HuH-7.5 (cell line): ENCODE measurements around the gene LGALS1.
A peak's percentile ranks its signal among the peaks of the same experiment; 100 is the strongest.

Source experiments
- DNase-seq: peaks from one replicate; pipeline ENCODE4 v3.0.0; 2011; ENCODE audit warnings: low spot score

The LGALS1 gene

DNA sequence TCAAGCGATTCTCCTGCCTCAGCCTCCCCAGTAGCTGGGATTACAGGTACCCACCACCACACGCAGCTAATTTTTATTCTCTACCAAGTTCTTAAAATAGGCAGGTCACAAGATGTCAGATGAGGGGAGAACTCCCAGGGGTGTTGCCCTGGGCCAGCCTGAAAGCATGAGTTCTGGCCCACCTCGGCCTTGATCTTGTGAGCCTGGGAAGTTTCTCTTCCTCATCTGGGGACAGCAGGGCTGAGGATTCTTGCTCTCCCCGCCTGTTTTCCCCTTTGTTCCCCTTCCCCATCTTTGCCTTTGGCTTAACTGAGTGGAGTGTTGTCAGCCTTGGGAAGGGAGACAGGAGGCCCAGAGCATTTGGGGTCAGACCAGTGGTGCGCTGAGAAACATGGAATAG, 13.4 kb upstream of the LGALS1 start:
- DNase-seq, result no peak

DNA sequence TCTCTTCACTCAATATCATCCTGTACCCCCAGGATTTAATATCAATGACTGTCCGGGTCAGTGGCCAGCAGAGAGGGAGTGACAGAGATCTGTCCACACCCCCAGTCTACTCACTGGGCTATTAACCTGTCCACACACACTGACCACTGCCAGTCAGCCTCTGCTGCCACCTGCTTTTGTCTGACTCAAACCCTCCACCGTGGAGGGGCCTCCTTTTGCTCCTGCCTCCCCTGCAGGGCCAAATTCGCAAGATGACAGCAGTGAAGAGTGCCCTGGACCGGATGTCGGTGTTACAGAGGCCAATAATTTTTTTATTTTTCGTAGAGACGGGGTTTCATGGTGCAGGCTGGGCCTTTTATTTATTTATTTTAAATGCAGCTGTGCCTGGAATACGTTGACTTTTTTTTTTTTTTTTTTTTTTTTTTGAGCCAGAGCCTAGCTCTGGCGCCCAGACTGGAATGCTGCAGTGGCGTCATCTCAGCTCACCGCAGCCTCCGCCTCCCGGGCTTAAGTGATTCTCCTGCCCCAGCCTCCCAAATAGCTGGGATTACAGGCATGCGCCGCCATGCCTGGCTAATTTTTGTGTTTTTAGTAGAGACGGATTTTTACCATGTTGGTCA, 11.8 kb upstream of the LGALS1 start:
- DNase-seq, result no peak

DNA sequence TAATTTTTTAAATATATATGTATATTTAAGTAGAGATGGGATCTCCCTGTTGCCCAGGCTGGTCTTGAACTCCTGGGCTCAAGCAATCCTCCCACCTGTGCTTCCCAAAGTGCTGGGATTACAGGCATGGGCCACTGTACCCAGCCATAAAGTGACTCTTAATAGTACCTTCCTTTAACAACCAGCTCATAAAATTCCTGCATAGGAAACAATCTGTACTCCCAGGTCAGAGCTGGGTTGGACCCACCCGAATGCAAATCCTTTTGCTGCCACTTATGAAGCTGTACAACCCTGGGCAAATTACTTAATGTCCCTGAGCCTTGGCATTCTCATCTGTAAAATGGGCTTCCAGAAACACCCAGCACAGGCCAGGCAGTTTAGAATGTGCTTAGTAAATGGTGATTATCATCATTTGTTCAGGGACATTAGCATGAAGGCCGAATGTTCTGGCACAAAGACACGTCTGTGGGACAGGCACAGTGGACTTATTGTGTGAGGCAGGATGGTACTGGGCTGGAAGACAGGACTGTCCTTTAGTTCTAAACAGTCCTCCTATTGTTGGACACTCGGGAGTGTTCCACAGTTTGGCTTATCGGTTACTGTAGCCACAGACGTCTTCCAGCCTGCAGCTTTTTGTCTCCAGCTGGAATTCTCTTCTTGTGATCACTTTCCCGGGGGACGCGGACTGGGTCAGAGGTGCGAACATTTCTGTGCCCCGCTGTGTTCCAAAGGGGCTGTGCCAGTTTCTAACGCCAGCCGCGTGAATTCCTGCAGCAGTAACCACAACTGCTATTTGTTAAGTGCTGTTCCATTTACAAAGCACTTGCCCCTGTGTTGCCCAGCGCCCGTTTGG, 11.0 kb upstream of the LGALS1 start:
- no peak for DNase-seq

DNA sequence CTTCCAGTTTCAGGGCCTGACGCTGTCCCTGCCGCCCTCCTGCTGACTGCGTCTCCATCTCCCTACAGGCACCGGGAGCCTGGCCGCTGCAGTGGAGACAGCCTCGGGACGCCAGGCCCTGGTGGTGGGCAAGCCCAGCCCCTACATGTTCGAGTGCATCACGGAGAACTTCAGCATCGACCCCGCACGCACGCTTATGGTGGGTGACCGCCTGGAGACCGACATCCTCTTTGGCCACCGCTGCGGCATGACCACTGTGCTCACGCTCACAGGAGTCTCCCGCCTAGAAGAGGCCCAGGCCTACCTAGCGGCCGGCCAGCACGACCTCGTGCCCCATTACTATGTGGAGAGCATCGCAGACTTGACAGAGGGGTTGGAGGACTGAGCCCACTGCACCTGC, 9.9 kb upstream of the LGALS1 start:
- no peak for DNase-seq

DNA sequence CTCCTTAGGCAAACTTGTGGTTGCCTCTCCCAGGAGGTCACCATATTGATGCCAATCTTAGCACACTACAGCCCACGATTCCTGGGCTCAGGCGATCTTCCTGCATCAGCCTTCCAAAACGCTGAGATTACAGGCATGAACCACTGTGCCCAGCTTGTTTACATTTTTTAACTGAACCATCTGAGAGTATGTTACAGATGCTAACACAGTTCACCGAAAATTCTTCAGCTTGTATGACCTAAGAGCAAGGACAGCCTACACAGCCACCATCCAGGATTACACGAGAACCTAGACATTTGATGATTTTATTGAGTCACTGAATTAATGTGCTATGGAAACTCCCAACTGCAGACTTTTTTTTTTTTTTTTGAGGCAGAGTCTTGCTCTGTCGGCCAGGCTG, 5.8 kb upstream of the LGALS1 start:
- no peak for DNase-seq

DNA sequence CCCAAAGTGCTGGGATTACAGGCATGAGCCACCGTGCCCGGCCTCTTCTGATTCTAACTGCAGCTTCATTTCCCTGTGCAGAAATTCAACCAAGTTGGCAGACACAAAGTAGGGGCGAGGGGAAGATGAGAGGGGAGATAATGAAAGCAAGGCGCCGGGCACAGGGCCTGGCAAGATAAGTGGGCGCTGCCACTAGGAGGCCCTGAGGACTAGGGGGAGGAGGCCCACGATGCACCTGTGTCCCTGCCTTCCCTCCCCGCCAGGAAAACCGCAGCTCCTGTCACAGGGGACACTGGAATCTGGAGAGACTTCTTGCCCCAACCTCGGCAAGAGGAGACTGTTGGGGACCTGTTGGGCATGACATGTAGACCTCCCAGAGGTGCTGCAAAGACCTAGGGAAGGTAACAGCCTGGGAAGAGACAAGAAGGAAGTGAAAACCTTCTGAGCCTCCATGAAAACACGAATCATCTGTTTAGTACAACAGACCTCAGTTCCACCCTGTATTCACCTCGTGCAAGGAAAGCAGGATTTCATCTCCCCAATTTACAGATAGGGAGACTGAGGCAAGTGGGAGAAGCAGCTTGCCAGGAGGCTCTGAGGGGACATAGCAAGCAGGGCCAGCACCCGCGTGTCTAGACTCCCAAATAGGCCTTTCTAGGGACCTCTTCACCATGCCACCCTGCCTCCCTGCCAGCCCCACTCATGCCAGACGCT, 3.1 kb upstream of the LGALS1 start:
- DNase-seq, result no peak

DNA sequence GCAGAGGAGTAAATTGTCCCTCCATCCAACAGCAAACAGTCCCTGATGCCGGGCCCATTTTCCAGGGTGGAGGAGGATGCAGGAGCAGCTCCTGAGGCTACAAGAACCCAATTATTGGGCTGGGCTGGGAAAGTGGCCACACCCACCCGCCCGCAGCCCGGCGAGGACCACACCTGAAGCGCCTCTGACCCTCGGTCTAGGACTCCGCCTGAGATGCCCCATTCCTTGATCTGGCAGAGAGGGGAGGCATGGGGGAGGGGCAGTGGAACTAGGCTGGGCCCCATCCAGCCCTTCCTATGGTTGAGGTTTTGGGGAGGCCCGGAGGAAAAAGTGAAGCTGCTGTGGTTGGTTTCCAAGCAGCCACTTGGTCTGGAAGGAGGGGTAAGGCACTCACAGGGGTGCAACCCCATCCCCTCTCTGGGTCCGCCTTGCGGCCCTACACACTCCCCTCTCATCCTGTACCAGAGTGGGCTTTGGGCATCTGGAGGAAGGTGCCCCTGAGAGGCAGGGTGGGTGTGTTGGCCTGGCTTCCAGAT, 2.4 kb upstream of the LGALS1 start:
- DNase-seq, result no peak

DNA sequence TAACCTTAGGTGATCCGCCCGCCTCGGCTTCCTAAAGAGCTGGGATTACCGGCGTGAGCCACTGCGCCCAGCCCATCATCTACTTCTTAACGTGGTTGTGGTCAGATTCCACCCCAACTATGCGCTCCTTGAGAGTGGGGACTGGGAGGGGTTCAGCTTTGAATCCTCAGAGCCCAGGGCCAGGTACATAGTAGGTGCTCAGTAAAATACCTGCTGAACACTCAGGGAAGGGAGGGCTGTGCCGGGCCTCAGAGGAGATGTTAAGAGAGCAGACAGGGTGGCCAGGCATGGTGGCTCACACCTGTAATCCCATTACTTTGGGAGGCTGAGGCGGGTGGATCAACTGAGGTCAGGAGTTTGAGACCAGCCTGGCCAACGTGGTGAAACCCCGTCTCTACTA, 1.2 kb upstream of the LGALS1 start:
- no peak for DNase-seq

DNA sequence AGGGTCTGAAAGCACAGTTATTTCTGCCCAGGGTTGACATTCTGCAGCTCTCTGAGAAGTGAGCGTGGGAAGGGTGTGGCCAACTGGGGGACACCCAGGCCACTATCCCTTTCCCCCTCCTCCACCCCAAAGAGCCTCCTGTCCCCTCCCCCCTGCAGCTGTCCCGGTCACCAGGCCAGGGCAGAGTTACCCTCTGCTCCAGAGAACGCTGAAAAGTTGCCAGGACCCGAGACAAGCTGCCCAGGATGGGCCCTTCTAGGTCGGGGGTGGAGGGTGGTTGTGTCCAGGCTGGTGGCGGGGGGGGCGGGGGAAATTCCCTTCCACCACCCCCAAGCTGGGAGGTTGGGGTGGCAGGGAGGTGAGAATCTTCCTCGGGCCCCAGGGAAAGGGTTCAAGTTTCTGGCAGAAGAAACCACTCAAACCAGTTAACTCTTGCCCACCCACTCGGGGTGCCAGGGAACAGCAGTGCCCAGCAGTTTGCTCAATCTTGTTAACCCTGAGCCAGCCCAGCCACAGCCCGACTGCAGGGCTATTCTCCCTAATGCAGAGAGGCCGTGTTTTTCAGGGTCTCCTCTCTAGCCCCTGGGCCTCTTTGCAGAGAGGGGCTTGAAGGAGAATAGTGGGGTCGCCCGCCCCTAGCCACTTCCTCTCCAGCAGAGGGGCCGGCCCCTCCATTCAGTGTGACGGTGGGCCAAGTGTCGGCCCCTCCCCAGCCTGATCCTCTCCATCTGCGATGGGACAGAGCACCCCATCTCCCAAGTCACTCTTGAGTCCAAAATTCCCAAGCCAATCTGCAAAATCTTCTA, 697 bp downstream of the LGALS1 start:
- DNase-seq, result no peak

DNA sequence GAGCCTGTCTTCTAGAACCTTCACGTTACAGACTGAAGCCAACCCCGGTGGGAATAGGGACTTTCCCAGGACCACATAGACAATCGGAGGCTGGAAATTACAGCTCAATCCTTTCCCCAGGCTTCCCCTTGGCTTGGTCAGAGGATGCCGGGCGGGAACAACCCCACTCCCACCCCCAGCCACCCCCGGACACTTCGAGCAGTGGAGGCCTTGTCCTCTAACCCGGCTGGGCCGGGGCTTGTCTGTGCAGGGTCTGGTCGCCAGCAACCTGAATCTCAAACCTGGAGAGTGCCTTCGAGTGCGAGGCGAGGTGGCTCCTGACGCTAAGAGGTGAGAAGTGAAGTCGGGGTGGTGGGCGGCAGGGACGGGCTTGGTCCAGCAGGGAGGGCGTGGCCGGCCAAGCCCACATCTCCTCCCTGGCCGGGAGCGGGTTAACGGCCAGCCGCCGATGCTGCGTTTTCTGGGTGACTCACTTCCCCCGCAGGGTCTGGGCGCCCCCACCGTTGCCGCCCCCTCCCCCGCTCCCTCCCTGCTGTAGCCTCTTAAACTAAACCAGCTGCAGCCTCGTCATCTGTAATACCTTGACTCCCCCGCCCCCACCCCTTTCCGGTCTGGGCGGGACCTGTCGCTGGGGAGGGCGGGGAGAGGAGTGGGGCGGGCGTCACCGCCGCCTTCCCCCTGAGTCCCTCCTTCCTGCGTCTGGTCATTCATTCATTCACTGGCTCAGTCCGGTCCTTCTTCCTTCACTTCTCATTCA, 1.5 kb downstream of the LGALS1 start:
- DNase-seq, result peak; percentile 72

DNA sequence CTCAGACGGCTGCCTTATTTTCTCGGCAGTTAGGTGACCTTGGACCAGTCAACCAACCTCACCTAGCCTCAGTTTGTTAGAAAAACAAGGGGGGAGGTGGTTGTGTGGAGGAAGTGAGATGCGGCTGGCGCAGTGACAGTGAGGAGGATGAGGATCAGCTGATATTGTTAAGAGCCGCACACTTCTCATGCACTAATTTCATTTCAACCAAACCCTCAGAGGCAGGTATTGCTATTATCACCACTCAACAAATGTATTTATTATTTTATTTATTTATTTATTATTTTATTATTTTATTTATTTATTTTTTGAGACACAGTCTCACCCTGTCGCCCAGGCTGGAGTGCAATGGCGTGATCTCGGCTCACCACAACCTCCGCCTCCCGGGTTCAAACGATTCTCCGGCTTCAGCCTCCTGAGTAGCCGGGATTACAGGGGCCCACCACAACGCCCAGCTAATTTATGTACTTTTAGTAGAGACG, 2.1 kb downstream of the LGALS1 start:
- DNase-seq, result no peak

DNA sequence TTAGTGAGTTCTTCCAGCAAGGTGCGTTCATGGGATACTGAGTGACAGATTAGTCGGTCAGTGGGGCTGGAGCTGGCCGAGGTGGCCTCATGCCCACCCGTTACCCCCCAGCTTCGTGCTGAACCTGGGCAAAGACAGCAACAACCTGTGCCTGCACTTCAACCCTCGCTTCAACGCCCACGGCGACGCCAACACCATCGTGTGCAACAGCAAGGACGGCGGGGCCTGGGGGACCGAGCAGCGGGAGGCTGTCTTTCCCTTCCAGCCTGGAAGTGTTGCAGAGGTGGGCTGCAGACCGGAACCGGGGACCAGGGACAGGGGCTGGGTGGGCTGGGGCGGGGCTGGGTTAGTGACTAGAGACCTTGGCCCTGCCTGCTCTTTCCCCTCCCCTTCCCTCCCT, 2.9 kb downstream of the LGALS1 start:
- no peak for DNase-seq

DNA sequence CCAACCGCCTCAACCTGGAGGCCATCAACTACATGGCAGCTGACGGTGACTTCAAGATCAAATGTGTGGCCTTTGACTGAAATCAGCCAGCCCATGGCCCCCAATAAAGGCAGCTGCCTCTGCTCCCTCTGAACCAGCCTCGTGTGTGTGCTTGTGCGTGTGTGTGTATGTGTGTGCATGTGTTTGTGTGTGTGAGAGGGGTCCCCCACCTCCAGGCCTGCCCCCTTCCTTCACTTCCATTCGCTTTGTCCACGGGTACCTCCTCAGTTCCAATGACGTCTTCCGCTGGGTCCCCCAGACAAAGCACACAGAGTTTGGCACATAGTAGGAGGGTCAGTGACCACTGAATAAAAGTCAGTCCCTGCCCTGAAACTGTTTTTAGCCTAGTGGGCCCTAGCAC, 4.2 kb downstream of the LGALS1 start:
- DNase-seq, result no peak

DNA sequence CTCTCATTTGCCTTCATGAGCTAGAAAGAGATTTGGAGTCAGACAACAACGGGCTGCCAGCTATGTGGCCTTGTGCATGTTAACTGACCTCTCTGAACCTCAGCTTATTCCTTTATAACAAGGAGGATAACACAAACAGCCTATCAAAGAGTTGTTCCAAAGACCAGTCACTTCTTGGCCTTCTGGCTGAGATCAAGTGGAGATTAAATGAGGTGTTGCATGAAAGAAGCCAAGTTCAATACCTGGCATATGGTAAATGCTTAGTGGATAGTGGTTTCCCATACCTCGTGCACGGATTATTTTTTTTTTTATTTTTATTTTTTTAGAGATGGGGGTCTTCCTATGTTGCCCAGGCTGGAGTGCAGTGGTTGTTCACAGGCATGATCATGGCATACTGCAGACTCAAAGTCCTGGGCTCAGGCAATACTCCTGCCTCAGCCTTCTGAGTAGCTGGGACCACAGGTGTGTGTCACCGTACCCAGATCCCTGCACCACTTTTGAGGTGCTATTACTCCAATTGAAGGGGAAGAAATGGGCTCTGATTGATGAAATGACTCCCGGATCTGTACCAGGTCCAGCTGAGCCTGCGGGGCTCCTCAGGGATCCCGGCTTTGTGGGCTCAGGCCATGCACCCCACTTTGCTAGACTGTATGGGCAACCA, 4.9 kb downstream of the LGALS1 start:
- DNase-seq, result no peak

DNA sequence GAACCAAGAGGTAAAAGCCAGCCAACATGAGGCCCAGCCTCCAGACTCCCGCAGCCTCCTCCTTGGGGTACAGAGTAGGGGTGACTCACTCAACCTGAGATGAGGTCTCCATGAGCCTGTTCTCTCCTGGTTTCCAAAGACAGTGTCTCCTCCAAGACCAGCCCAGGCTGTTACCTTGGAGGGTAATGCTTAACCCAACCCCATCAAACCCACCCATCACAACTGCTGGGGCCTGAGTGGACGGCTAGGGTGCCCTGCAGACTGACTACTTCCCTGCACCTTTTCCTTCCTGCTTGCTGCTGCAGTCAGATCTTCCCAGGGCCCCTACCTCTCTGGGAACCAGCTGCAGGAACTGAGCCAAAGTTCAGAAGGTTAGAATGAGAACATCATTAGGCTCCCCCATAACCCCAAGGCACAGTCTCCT, 5.6 kb downstream of the LGALS1 start:
- DNase-seq, result no peak

DNA sequence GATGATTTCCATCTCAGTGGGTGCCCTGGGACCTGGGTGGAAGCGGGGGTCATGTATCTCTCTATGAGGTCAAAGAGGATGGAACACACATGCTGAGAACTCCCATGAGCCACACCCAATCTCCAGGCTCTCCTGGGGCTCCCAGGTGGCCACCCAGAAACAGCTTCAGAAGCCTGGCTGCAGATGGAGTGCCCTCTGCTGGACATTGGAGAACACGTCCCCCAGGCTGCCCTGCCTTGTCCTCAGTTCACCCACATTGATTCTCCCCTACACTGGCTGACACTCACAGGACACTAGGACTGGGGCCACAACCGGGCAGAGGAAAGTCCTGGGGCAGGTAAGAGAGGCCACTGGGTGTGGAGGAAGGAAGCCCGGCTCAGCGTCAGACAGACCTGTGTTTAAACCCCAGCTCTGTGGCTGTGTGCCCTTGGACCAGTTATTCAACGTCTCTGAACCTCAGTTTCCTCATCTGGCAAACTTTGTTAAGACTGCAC, 6.2 kb downstream of the LGALS1 start:
- peak; percentile 71 for DNase-seq

DNA sequence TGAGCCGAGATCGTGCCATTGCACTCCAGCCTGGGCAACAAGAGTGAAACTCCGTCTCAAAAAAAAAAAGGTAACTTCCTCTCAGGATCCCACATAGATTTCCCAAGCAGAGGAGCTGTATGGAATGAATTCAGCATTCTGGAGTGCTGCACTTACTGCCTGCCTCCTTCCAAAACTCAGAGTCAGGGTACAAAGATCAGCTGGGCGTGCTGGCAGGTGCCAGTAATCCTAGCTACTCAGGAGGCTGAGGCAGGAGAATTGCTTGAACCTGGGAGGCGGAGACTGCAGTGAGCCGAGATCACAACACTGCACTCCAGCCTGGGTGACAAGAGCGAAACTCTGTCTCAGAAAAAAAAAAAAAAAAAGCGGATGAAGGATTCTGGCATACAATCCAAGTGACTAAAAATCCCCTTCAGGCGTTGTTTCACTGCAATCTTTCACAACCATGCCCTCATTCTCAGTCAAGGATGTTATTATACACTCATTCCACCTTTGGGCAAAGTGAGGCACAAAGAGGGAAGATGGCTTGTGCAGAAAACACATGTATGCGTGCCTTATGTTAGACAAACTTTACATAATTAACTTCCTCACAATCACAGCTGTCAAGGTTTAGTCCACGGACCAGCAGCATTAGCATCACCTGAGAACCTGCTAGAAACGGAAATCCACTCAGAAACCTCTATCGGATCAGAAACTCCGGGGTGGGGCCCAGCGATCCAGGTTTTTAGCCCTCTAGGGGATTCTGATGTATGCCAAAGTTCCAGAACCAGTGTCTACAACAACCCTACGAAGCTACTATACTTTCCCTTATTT, 9.6 kb downstream of the LGALS1 start:
- no peak for DNase-seq

DNA sequence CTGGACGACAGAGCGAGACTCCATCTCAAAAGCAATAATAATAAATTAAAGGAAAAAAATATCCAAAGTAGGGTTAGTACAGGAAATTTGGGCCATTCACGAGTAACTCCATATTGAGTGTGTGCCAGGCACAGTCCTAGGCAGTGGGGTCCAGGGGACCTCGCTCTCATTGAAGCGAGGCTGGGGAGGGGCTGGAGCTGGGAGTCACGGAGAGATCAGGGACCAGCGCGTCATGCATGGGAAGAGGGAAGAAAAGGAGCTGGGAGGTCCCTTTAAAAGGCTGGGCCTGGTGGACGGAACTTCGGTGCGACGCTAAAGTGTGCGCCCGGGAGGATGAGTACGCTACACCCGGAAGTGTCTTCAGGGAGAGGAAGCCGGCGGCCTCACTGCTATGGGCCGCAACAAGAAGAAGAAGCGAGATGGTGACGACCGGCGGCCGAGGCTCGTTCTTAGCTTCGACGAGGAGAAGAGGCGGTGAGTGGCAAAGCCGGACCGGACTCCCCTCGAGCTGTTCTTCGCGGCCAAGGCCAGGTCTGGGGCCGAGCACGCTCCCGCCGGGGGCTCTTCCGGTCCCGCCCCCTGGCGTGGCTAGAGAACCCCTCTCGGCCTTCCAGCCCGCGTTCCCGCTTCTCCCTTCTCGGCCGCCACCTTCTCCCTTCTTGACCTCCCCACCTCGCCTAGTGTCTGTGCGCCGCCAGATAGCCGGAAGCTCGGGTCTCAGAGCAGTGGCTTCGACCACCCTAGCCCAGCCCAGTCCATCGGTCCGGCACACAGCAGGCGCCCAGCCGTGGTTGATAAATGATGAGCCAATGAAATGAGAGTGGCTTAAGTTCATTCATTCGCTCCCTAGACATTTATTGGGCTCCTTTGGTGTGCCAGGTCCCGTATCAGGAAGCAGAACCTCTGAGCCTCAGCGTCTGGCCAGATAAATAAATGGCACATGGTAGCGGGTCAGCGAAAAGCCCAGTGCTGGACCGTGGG, 10.9 kb downstream of the LGALS1 start, which contains the start of gene NOL12:
TSS of gene NOL12 (plus strand) at position 342 of the 981 bp plus-strand sequence. CDS start at position 392, 50 bp downstream.
- DNase-seq, result peak; percentile 80
